Measurements from ENCODE around the gene SH3D19. TPM values are rescaled to one million over a fixed set of nuclear protein-coding genes. Genes with fewer than 3 reads are reported as not detected.

The SH3D19 gene
- total RNA-seq, 1 experiment from 2014 or later = 29.7 TPM

DNA sequence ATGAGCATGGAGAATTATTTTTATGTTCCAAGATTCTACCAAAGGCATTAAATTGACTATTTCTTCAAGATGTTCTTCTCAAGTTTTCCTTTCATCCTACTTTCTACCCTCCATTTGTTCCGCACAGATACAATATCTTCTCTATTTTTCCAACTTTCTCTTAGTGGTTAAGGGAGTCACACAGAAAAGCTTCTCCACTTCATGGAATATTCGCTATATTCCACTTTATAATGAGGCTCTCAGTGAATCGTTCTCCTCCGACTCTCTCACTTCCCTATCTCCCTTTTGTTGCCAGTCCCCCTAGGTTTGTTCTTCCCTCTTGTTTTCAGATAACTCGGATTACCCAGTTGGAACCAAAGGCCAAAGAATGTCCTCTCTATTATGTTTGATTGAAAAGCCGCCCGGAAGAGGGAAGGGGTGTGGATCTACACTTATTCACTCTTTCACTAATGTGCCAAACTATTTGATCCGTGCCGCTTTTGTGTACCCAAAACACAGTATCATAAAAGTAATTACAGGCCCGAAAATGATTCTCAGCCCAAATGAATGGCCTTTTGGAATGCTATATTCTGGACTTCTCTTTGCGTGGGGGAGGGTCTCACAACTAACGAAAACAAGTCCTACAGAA is 1.2 kb downstream of the SH3D19 start:
- Histone ChIP-seq H3K4ac (ENCODE audit: low read depth, low read length) (no peak overlapping the region), H3K14ac (ENCODE audit: insufficient read depth, low read length) (no peak overlapping the region), H3K27ac (ENCODE audit: insufficient read length, low read depth, low read length) (peak overlapping the region; percentile 45), H2AFZ (ENCODE audit: low read length) (no peak overlapping the region), H2BK120ac (ENCODE audit: low read depth, low read length, poor library complexity, severe bottlenecking) (no peak overlapping the region), H3K9me3 (ENCODE audit: control insufficient read depth, low read depth, low read length) (no peaks in the 10 kb centered on the region), H2BK5ac (ENCODE audit: insufficient read length, low read length) (no peak overlapping the region), H3K4me1 (ENCODE audit: insufficient read depth, low read length) (peaks cover 2% of the 10 kb centered on the region; the same call in 1 of the 2 replicates), H2BK15ac (ENCODE audit: low read depth, low read length) (no peak overlapping the region), H3K79me1 (ENCODE audit: insufficient read depth, low read depth, low read length, poor library complexity, severe bottlenecking) (no peaks in the 10 kb centered on the region), H3K4me2 (ENCODE audit: insufficient read depth, insufficient read length, low read length) (peak overlapping the region; percentile 46), H2BK12ac (ENCODE audit: insufficient read length, low read depth, low read length) (no peak overlapping the region), H3K18ac (ENCODE audit: insufficient read length, low read depth, low read length) (peak overlapping the region; percentile 9), H3T11ph (ENCODE audit: low read length) (no peak overlapping the region), H3K27me3 (ENCODE audit: insufficient read depth, low read length) (no peaks in the 10 kb centered on the region), H2BK20ac (ENCODE audit: low read depth, low read length, poor library complexity, severe bottlenecking) (no peak overlapping the region), H4K5ac (ENCODE audit: insufficient read length, low read depth, low read length) (no peak overlapping the region), H3K9ac (ENCODE audit: extremely low read depth, insufficient read length, low read length) (peak overlapping the region; percentile 57), H3K23me2 (ENCODE audit: insufficient read length, low read depth, low read length, poor library complexity, severe bottlenecking) (peaks cover 7% of the 10 kb centered on the region), H3K56ac (ENCODE audit: insufficient read length, low read depth, low read length) (no peak overlapping the region), H4K8ac (replicated peaks; ENCODE audit: insufficient read length, low read depth, low read length) (no peak overlapping the region), H4K20me1 (ENCODE audit: control insufficient read depth, insufficient read depth, insufficient read length) (no peaks in the 10 kb centered on the region), H2AK5ac (ENCODE audit: insufficient read length, low read length) (no peak overlapping the region), H3K23ac (ENCODE audit: insufficient read length, low read depth, low read length) (no peak overlapping the region), H3K79me2 (ENCODE audit: insufficient read depth, low read length) (peaks cover 28% of the 10 kb centered on the region), H4K91ac (ENCODE audit: insufficient read length, low read depth, low read length) (no peak overlapping the region)
- Mint-ChIP-seq H3K9me3 (no peaks in the 10 kb centered on the region; a peak in 1 of 5 replicates), H3K4me1 (peaks cover 36 to 38% of the 10 kb centered on the region in 2 experiments), H3K36me3 (ENCODE audit: insufficient read depth in 1 of 3, low read depth in 3 of 3) (peaks cover 0 to 4% (median 1%) of the 10 kb centered on the region in 3 experiments; a peak in 3 of 7 replicates), H3K27ac (peak overlapping the region; percentile 24 to 90 (median 85)), H3K4me3 (peak overlapping the region; percentile 68 to 90), H3K27me3 (ENCODE audit: low read depth) (peaks cover 2% of the 10 kb centered on the region)
- no peak for DNase-seq
- no CpG with 5 or more reads among the region's 12 CpGs for WGBS (ENCODE audit: extremely low coverage, insufficient read length, low lambda C conversion rate)
- TF ChIP-seq, protein P1, sequence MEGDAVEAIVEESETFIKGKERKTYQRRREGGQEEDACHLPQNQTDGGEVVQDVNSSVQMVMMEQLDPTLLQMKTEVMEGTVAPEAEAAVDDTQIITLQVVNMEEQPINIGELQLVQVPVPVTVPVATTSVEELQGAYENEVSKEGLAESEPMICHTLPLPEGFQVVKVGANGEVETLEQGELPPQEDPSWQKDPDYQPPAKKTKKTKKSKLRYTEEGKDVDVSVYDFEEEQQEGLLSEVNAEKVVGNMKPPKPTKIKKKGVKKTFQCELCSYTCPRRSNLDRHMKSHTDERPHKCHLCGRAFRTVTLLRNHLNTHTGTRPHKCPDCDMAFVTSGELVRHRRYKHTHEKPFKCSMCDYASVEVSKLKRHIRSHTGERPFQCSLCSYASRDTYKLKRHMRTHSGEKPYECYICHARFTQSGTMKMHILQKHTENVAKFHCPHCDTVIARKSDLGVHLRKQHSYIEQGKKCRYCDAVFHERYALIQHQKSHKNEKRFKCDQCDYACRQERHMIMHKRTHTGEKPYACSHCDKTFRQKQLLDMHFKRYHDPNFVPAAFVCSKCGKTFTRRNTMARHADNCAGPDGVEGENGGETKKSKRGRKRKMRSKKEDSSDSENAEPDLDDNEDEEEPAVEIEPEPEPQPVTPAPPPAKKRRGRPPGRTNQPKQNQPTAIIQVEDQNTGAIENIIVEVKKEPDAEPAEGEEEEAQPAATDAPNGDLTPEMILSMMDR (conservative IDR thresholded peaks at IDR 0.05) = no peak

Data from H9 (cell line).